PC-3 (cell line): Measurements from ENCODE around the gene HABP4. TPM values are rescaled to one million over a fixed set of nuclear protein-coding genes. Genes with fewer than 3 reads are reported as not detected.

Experiments
- ATAC-seq: fragments of 200-7000 bp; cut with Tn5 transposase; 2 replicates; pipeline ENCODE4 v1.9.1; 2020; ENCODE audit warnings: mild to moderate bottlenecking, moderate library complexity
- BruUV-seq: library from RNA; stranded (reverse); fragments of 400-500 nt; replicated peaks from 2 replicates; lab custom pipeline; 2021; lab: Mats Ljungman, UMichigan
- CTCF ChIA-PET: fragments of 300-600 bp; sonication (Branson Sonifier 250); formaldehyde crosslinking; loops from one replicate; lab custom pipeline; 2022; ENCODE audit warnings: antibody characterized with exemption; lab: Charles Lee
- POLR2A ChIA-PET: fragments of 300-600 bp; sonication (Branson Sonifier 250); formaldehyde crosslinking; loops from one replicate; lab custom pipeline; 2022; ENCODE audit warnings: antibody characterized with exemption; ENCODE audit not compliant: unreplicated experiment; lab: Charles Lee
- DNase-seq: peaks from one replicate; pipeline ENCODE4 v3.0.0-alpha.2; 2015
- H2AFZ ChIP-seq: fragments of 300-600 bp; sonication (generic); 2 replicates; pipeline ENCODE4 v1.6.0; 2016; ENCODE audit warnings: antibody characterized with exemption, low read length
- H3F3A ChIP-seq: fragments of 300-600 bp; sonication (generic); one replicate; pipeline ENCODE4 v1.6.0; 2017; ENCODE audit warnings: antibody characterized with exemption, low read length, control low read depth, mild to moderate bottlenecking; ENCODE audit not compliant: unreplicated experiment
- H3K27ac ChIP-seq: fragments of 300-600 bp; sonication (generic); 2 replicates; pipeline ENCODE4 v1.5.1; 2016; ENCODE audit warnings: mild to moderate bottlenecking, low read length
- H3K27me3 ChIP-seq: fragments of 300-600 bp; sonication (generic); 2 replicates; pipeline ENCODE4 v1.6.1; 2016; ENCODE audit warnings: low read length, mixed read lengths
- H3K36me3 ChIP-seq: fragments of 300-600 bp; sonication (generic); 2 replicates; pipeline ENCODE4 v1.6.1; 2016; ENCODE audit warnings: low read depth, mixed run types, low read length, mixed read lengths
- H3K4me1 ChIP-seq: fragments of 300-600 bp; sonication (generic); 2 replicates; pipeline ENCODE4 v1.5.1; 2016; ENCODE audit warnings: low read length; ENCODE audit not compliant: insufficient read depth
- H3K4me2 ChIP-seq: fragments of 300-600 bp; sonication (generic); 2 replicates; pipeline ENCODE4 v1.6.0; 2016; ENCODE audit warnings: low read length
- H3K4me3 ChIP-seq: fragments of 300-600 bp; sonication (generic); 2 replicates; pipeline ENCODE4 v1.5.1; 2016; ENCODE audit warnings: mild to moderate bottlenecking, low read length, mixed read lengths
- H3K79me2 ChIP-seq: fragments of 300-600 bp; sonication (generic); 2 replicates; pipeline ENCODE4 v1.6.1; 2017; ENCODE audit warnings: low read length, mixed read lengths
- H3K9ac ChIP-seq: fragments of 300-600 bp; sonication (generic); 2 replicates; pipeline ENCODE4 v1.6.0; 2016; ENCODE audit warnings: mild to moderate bottlenecking, low read length
- H3K9me2 ChIP-seq: fragments of 300-600 bp; sonication (generic); replicated peaks from 2 replicates; pipeline ENCODE4 v1.6.1; 2016; ENCODE audit warnings: mixed run types, low read length, mixed read lengths
- H3K9me3 ChIP-seq: fragments of 300-600 bp; sonication (generic); 2 replicates; pipeline ENCODE4 v1.6.1; 2016; ENCODE audit warnings: low read length, mixed read lengths
- H4K20me1 ChIP-seq: fragments of 300-600 bp; sonication (generic); 2 replicates; pipeline ENCODE4 v1.6.1; 2016; ENCODE audit warnings: low read length, mixed read lengths
- EZH2 ChIP-seq: fragments of 300-600 bp; sonication (generic); IDR thresholded peaks from one replicate; pipeline ENCODE4 v1.6.1; 2017; ENCODE audit warnings: antibody characterized with exemption, mild to moderate bottlenecking, low read length; ENCODE audit not compliant: unreplicated experiment
- EZH2phosphoT487 ChIP-seq: fragments of 300-600 bp; sonication (generic); IDR thresholded peaks from 2 replicates; pipeline ENCODE4 v1.6.1; 2018; ENCODE audit warnings: mild to moderate bottlenecking, antibody characterized with exemption, low read length, borderline replicate concordance
- intact Hi-C: fragments of 100-400 bp; cut with micrococcal nuclease; formaldehyde crosslinking; loops from 2 replicates; pipeline ENCODE4 v1.9.0; 2023
- total RNA-seq: library from RNA; depleted of rRNA; stranded (reverse); fragments of >200 nt; gene quantifications from 2 replicates; pipeline ENCODE4 v1.2.3, GENCODE V29; 2014
- TF ChIP-seq, protein P1 (sequence below): fragments of 300-600 bp; sonication (generic); conservative IDR thresholded peaks from 2 replicates; pipeline ENCODE4 v1.5.1; 2017; ENCODE audit warnings: antibody characterized with exemption, low read depth, mild to moderate bottlenecking, low read length

The HABP4 gene
- total RNA-seq, 1 experiment from 2014 or later: 6.6 TPM

DNA sequence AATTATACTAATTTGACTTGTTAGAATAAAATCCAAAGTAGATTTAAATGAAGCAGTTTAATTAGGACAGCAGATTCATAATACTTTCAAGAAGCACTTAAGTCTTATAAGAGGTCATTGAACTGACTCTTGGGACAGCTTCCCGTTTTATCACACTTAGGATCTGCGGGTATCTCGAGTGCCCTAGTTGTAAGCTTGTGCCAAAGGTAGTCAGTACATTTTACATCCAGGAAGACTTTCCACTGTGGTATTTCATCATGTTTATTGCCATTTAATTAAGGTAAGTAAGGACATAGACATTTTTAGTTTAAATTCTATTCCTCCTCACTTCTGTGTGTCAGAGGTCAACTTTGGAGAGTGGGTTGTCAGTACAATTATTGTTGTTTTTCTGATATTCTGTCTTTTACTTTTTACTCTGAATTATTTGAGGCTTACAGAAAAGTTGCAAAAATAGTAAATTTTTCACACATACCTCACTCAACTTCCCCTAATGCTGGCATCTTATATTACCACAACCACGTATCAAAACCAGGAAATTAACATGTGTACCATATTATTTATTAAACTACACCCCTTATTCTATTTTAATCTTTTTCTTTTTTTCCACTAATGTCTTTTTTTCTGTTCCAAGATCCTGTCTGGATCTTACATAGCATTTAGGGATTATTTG, 24.3 kb upstream of the HABP4 start:
- Histone ChIP-seq H3K79me2 (no peaks in the 10 kb centered on the region), H3K36me3 (no peaks in the 10 kb centered on the region), H3K27me3 (no peaks in the 10 kb centered on the region), H4K20me1 (no peaks in the 10 kb centered on the region), H3K4me2 (no peak overlapping the region), H3K4me1 (peaks cover 8% of the 10 kb centered on the region), H3K9ac (no peak overlapping the region), H3K9me3 (no peaks in the 10 kb centered on the region), H3K9me2 (no peaks in the 10 kb centered on the region), H3K27ac (no peak overlapping the region), H3F3A (peaks cover 7% of the 10 kb centered on the region), H2AFZ (no peak overlapping the region), H3K4me3 (no peak overlapping the region)
- TF ChIP-seq, protein P1, sequence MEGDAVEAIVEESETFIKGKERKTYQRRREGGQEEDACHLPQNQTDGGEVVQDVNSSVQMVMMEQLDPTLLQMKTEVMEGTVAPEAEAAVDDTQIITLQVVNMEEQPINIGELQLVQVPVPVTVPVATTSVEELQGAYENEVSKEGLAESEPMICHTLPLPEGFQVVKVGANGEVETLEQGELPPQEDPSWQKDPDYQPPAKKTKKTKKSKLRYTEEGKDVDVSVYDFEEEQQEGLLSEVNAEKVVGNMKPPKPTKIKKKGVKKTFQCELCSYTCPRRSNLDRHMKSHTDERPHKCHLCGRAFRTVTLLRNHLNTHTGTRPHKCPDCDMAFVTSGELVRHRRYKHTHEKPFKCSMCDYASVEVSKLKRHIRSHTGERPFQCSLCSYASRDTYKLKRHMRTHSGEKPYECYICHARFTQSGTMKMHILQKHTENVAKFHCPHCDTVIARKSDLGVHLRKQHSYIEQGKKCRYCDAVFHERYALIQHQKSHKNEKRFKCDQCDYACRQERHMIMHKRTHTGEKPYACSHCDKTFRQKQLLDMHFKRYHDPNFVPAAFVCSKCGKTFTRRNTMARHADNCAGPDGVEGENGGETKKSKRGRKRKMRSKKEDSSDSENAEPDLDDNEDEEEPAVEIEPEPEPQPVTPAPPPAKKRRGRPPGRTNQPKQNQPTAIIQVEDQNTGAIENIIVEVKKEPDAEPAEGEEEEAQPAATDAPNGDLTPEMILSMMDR: no peak
- no peak for TF ChIP-seq EZH2phosphoT487
- no peak for ATAC-seq
- intact Hi-C loops: no loop called here
- ChIA-PET POLR2A (no interaction called here), CTCF (no interaction called here)
- BruUV-seq: no TSS peak
- no peak for DNase-seq

DNA sequence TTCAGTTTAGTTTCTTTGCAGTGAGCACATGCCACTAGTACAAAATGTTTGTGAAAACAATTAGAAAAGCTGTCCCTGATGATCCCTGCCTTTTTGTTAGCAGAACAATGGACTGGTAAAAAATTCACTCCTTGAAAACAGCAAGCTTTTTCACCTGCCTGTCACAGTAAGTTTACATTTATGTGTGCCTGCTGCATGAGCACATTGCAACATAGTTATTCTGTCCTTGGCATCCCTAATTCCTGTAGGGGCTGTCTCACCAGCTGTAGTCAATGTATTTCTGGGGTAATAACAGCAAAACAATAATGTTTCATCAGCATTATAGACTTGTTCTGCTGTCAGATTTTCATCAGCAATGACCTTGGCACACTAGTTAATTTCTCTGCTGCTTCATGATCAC, 20.2 kb upstream of the HABP4 start:
- H3K4me2 ChIP-seq: no peak overlapping the region
- H3K4me1 ChIP-seq: no peaks in the 10 kb centered on the region
- no peaks in the 10 kb centered on the region for H3K9me3 ChIP-seq
- ATAC-seq (no peak), DNase-seq (no peak)
- H3K79me2 ChIP-seq: no peaks in the 10 kb centered on the region
- no peak overlapping the region for H3K27ac ChIP-seq
- no peaks in the 10 kb centered on the region for H3F3A ChIP-seq
- intact Hi-C loops: no loop called here
- H2AFZ ChIP-seq: no peak overlapping the region
- no peak overlapping the region for H3K4me3 ChIP-seq
- no peaks in the 10 kb centered on the region for H4K20me1 ChIP-seq
- H3K27me3 ChIP-seq: no peaks in the 10 kb centered on the region
- TF ChIP-seq EZH2: no peak
- no peak for TF ChIP-seq EZH2phosphoT487
- TF ChIP-seq, protein P1: no peak
- no TSS peak for BruUV-seq
- no peaks in the 10 kb centered on the region for H3K36me3 ChIP-seq
- H3K9ac ChIP-seq: no peak overlapping the region
- H3K9me2 ChIP-seq: no peaks in the 10 kb centered on the region
- ChIA-PET CTCF (no interaction called here), POLR2A (no interaction called here)

DNA sequence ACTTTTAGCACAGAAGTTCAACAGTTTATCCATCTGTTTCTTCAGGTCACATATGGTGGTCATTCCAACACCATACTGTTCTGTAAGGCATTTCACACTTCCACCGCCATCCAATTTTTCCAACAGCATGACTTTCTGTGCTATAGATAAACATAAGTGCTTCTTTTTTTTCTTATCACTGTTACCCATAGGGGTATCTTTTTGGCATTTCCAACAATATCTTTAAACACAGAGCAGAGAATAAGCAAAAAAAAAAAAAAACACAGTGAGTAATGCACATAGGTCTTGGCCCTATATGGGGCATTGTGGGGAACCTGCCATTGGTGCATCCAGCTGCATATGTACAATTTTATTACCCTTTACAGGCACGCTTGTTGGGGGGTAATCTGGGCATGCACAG, 19.6 kb upstream of the HABP4 start:
- no TSS peak for BruUV-seq
- Histone ChIP-seq H3K9ac (no peak overlapping the region), H3K9me3 (no peaks in the 10 kb centered on the region), H3K27ac (no peak overlapping the region), H3K4me2 (no peak overlapping the region), H3K79me2 (no peaks in the 10 kb centered on the region), H4K20me1 (no peaks in the 10 kb centered on the region), H2AFZ (no peak overlapping the region), H3K27me3 (no peaks in the 10 kb centered on the region), H3F3A (no peaks in the 10 kb centered on the region), H3K4me1 (no peaks in the 10 kb centered on the region), H3K9me2 (no peaks in the 10 kb centered on the region), H3K4me3 (no peak overlapping the region), H3K36me3 (no peaks in the 10 kb centered on the region)
- no peak for ATAC-seq
- no peak for DNase-seq
- CTCF ChIA-PET: no interaction called here
- POLR2A ChIA-PET: no interaction called here
- TF ChIP-seq, protein P1: no peak
- TF ChIP-seq EZH2: no peak
- TF ChIP-seq EZH2phosphoT487: no peak
- intact Hi-C loops: no loop called here
